HG03432 (cell line): ENCODE results near the gene KCNIP1.

Experiments
- ATAC-seq: cut with Tn5 transposase; IDR thresholded peaks from one replicate; pipeline ENCODE4 v1.9.1; 2021; ENCODE audit warnings: mild to moderate bottlenecking, moderate library complexity; ENCODE audit not compliant: unreplicated experiment

The KCNIP1 gene

DNA sequence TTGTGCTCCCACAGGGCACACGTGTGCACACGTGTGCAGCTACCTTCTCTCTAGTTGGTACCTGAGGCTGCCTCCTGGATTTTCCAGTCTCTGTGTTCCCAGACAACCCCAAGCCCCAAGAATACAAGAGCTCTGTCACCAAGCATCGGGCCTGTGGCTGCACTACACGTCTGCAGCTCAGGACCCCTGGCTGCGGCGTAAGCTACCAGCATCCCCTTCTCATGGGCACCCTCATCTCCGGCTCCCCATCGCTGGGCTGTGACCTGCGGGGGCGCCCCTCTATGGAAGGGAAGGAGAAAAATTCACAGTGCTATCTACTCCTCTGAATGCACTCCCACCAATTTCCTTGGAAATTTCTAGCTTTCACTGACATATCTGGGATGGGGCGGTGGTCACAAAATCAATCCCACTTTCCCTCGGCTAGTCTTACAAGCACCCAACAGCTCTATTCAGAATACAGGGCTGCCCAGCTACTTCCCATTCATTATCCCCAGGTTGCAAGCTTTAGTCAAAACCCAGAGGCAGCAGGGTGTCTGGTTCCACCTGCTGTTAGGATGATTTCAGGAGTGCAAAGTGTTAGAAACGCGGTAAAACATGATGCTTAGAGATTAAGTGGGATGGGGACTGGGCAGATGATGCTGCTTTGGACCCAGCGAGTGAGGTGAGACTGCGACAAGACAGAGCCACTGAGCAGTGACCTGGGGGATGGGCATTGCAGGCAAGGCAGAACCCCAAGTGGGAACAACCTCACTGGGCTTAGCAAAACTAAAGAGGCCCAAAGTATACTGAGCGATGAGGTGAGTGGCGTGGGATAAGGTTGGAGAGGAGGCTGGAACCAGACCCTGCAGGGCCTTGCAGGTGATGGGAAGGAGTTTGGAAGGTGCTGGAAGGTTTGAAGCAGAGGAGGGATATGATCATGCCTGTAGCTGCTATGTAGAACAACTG is 121.7 kb downstream of the KCNIP1 start:
- no peak for ATAC-seq

DNA sequence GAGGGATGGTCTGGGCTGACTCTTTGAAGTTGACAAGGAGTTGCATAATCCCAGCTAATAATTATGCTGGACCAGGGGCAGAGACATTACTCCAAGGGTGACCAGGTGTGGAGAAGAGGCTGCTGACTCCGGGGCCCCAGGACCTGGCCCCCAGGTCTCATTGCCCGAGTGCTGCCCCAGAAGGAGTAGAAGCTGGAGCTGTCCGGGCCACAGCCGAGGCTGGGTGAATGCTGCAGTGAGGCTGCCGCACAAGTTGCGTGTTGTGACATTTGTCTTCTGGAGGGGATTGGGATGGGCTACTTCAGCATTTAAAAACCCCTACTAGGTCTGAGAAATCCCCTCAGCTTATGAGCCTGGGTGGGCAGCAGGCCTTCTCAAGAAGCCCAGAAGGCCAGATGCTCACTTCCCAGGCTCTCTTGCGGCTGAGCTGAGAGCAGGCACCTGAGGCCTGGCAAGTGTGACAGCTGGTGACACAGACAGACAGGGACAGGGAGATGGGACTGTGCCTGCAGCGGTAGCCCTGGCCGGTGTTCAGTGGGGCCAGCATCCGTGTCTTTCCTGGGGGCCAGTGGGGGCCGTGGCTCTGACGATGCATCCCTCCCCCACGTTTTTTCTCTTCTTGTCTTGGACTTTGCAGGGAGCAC is 122.8 kb downstream of the KCNIP1 start:
- no peak for ATAC-seq

DNA sequence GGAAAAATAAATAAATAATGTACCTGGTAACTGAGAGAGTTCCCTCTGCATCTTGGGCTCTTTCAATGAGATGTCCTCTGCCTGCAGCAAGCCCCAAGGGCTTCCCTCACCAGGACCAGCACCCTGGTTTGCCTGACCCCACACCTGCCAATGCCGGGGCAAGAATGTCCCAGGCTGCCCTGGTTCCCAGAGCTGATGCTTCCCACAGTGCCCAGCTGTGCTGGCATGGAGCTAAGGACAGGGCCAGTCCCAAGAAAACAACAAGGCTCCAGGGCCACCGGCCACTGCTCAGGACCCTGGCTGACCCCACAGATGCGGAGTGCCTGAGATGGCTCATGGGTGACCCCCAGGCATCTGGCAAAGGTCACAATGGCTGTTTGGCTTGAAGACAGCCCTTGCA is 123.5 kb downstream of the KCNIP1 start:
- no peak for ATAC-seq

DNA sequence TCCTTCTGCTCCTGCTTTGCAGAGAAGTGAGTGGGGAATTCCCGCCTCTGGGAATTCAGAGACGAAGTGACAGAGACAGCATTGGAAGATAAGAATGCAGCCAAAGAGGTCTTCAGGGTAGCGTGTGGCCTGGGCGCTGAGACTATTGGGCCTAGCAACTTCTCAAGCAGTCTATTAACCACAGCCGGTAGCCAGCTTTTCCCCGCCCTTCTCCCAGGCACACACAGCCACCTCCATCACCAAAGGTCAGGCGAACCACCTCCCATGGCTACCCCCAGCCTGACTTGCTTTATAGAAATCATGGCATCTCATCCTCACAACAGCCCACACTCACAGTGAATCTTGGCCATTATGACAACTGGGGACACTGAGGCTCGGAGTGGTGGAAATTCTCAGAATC is 124.2 kb downstream of the KCNIP1 start:
- no peak for ATAC-seq

DNA sequence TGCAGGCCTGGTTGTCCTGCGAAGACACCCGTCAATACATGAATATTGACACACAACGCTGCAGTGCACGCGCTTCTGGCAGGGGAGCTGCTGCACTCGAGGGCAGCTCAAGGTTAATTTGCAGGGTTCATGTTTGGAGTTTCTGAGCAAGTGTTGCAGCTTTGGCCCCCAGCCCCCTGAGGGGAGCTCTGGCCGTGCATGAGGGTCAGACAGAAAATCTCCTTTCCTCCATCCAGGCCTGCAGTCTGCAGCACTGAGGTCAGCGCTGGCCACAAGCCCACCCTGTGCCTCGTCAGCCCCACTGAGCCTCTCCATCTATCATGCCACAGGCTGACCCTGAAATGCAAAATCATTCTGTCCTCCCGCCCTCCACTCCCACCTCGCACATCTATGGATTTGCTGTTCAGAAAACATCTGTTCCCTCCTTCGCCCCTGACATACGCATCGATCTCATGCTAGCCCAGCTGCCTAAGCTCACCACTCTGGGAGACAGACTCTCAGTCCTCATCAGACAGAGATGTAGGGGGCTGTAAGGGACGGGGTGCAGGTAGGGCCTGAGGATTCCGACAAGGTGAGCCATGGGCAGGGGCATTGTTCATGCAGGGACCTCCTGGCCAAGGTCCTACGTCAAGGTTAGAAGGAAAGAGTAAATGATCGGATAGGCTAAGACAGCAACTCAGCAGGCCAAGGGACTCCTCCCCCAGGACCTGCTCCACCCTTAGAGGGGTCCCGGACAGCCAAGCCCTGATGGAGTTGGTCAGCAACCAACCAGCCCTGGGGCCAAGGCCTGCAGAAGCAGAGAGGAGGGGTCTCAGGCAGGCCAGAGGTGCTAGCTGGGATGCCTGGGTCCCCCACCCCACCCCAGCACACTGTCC is 125.1 kb downstream of the KCNIP1 start:
- no peak for ATAC-seq

DNA sequence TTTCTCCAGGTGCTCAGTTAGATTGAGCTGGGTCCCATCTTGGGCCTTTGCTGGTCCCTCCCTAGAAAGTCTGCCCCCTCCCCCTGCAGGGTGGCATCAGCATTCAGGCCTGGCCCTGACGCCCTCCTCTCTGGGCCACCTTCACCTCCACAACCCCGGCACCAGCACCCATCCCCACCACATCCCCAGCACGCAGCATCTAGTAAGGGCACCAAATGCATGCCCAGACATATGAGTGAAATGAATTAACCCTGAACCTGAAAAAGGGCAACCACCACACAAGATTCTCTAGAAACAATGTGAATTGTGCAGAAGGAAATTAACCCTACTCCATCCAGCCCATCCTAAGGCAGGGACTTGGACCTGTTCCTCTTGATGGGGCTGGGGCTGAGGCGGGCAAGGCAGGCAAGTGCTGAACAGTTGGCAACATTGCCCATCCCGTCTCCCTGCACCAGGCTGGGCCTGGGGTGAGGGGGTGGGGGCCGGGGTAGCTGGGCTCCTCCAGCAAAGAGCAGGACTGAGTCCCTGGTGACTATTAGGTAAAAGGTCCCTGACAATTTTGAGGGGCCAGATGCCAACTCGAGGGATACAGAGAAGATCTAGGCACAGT is 125.9 kb downstream of the KCNIP1 start:
- ATAC-seq: no peak

DNA sequence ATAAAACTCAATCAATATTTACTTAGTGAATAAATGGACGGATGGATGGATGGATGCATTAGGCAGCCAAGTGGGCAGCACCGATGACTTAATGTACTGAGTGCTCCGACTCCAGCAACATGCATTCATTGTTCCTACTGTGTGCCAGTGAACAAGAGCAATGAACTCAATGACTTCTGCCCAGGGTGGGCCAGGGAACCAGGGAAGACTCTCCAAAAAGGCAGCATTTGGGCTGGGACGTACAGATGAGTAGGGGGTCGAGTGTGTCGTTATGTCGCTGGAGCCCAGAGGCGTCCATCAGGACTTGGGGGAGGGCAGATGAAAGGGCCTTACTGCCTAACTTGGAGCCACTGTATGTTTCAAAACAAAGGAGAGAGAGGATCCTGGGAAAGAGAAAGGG is 126.4 kb downstream of the KCNIP1 start:
- no peak for ATAC-seq

DNA sequence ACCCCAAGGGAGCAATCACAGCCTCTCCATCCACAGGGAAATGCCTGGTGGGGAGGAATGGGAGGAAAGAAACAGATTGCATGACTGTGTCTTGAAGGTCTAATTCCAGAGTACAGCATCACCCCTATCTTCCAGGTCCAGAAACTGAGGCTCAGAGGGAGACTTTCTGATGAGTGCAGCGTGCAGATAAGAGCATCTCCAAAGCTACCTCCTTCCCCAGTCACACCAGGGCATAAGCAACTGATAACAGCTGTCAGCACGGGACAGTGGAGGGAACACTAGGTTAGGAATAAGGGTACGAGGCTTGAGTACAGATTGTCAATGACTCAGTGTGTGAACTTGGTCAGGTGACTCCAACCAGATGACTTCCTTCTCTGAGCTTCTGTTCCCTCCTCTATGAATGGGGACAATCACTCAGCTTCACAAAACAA is 126.9 kb downstream of the KCNIP1 start:
- ATAC-seq: no peak

DNA sequence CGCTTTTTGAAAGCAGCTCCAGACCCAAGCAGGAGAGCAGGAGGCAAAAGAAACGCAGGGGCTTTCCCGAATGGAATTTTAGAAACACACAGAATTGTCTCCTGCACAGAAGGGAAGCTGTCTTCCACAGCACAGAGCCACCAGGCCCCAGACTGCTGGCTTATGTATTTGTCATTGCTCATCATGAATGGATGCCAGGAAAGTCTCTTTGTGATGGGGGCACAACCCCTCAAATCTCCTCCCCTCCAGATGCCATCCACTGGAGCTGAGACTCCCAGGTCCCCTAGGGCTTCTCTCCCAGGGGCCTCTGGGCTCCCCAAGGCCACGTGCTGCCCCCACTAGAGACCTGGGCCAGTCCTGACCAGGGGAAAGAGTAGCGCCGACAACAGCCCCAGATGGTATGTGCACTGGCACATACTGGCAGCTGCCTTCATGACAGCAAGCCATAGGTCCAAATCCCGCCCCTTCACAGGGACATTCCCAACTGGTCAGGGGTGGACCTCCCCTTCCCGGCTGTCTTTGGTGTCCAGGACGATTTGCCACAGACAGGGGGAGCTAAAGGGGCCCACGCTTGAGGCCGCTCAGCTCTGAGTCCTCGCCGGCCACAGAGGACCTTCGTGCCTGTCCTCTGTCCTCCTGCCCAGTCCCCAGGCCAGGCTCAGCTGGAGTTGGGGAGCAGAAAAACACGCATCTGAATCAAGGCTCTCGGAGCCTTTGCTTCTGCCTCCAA is 127.8 kb downstream of the KCNIP1 start:
- no peak for ATAC-seq

DNA sequence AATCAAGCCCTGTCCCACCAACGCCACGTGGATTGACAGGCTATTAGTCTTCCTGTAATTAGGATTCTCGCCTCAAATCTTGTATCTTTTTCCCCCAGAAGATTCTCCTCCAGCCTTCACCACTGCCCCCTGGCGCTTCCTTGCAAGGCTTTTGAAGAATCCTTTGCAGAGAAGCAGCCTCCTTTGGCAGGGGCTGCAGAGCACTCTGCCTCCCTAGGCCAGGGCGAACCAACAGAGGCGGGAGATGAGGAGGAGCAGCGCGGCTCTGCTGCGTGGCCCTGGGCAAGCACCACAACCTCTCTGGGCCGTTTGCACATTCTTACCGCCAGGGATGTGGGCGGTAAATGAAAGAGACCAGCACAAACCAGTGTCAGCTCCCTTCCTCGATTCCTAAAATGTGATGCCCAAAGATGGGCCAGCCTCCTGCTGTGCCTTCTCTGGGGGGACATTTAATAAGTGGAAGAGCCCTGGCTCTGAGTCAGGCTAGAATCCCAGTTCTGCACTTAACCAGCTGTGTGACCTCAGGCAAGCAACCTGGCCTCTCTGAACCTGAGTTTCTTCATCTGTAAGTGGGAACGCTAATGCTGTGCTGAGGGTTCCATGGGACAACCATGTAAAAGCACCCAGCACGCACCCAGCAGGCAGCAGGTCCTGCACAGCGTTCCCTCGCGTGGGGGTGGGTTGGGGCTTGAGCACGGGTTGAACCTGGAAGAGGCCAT is 128.6 kb downstream of the KCNIP1 start:
- ATAC-seq: no peak

DNA sequence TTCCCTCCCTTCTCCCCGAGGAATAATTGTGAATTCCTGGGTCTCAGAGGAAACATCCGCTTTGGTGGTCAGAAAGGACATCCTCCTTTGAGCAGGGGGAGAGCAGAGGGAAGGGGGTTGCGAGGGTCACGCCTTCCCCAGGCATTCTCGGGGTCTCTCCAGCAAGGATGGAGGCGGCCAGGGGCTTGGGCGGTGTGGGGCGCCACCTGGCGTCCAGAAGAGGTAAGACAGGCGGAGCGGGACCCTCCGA is 129.1 kb downstream of the KCNIP1 start:
- ATAC-seq: peak; percentile 66

DNA sequence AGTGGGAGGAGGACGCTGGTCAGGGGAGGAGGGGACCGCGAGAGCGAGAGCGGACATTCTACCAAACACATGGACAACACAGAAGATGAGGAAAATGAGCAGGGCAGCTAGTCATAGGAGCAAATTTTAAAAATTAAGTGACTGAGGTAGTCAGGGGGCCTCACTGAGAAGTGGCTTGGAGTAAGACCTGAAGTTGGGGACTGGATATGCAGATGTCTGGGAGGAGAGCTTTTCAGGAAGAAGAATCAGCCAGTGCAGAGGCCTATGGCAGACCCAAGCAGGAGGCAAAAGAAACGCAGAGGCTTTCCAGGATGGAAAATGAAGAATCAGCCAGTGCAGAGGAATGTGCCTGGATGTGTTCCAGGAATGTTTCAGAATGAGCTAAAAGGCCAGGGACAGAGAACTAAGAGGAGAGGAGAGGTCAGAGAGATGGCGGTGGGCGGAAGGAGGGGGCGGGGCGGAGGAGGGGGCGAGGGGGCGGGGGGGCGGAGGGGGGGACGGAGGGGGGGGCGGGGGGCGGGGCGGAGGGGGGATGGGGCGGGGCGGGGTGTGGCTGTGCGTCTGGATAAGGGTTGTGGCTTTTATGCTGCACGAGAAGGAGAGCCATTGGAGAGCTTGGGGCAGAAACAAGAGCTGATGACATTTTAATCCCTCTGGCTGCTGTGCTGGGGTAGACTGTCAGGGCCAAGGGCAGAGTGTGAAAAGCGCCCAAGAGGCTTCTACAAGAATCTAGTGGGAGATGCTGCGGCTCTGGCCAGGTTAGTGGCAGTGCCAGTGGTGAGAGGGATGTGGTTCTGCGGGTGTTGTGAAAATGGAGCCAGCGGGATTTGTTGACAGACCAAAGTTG is 129.6 kb downstream of the KCNIP1 start:
- no peak for ATAC-seq

DNA sequence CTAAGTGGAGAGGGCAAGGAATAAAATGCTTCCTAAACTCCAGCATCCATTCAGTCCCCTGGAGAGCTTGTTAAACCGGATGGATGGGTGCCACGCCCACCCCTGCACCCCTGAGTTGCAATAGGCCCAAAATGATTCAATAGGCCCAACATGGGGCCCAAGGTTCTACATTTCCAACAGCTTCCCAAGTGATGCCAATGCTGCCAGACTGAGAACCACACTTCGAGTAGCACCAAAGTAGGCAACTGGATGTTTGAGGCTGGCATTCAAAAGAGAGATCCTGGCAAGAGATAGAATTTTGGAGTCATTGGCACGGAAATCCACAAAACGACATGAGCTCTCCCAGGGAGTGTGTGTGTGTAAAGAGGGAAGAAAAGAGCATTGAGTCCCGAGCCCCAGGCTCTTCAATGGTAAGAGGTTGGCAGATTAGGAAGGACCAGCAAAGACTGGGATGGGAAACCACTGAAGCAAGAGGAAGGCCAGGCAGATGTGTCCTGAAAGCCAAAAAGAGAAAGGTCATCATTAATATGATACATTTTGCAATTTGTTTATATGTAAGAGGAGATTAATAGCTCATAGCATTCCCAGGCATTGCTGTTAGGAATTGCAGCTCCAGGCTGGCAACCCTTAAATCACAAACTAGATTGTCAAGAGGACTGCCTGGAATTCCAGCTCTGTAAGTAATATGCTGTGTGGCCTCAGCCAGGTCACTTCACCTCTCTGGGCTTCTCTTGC is 130.6 kb downstream of the KCNIP1 start:
- ATAC-seq: no peak

DNA sequence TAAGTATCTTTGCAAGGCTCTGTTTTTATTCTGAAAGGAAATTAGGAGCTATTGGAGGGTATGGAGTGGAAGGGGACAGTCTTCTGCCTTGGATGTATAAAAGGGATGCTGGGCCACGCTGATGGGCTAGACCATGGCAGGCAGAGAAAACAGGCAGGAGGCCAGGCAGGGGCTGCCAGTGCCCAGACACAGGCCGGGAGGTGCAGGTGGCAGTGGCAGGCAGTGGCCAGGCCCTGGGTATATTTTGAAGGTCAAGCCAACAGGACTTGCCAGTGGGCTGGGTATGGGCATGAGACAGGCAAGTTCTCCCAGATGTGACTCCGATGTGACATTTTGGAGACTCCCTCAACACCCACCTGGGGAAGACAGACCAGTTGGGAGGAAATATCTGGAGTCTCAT is 131.9 kb downstream of the KCNIP1 start:
- no peak for ATAC-seq

DNA sequence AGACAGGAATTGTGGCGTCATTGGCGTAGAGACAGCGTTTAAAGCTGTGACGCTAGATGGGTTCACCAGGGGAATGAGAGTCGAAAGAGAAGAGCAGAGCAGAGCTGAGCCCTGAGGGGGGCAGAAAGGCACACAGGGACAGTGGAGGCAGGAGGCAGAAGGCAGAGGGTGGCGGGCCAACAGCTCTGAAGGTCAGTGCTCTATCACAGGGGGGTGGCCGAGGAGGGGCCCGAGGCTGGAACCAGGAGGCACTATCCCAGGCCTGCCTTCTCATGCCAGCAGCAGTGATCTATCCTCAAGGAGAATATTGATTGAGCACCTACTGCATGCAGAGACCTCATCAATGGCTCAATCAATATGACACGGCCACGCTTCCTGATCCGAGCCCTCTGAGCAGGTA is 132.4 kb downstream of the KCNIP1 start:
- no peak for ATAC-seq

DNA sequence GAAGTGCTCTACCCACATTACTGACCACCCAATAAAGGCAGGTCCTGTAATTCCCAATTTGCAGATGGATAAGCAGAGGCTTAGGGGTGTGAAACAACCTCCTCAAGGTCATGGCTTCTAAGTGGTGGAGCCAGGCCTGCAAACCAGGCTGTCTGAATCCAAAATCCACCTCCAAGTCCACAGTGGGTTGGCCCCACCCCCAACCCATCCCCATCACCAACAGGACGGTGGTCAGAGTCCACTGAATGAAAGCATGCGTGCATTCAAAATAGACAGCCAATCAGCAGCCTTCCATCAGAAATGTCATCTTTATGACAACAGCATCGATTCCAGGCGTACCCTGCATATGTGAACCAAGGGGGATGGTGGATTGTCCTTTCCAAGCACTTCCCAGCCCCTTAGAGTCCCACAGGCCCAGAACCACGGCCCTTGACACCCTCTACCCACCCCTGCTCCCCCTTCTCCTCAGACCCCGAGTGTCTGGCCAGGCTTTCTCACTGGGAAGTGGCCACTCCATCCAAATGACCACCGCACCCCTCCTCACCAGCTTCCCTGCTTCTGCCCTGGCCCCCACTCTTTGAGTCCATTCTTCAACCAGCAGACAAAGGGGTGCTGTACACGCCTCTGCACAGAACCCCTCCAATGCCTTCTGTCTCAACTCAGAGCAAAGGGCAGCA is 133.1 kb downstream of the KCNIP1 start:
- no peak for ATAC-seq

DNA sequence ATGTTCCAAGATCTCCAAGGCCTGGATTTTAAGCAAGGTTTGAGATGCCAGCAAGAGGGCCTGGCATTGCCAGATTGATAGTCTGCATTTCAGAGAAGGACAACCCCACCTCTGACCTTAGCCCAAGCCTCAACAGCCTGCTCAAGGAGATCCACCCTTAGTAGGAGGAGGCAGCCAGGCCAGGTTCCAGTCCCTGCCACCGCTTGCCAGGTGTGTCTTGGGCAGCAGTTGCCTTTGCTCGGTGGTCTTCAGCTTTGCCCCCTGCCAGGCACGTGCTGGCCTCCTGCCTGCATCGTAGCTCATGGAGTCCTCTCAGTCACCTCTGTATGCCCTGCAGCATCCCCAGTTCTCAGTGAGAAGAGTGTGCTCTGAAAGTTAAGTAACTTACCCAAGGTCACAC is 134.2 kb downstream of the KCNIP1 start:
- ATAC-seq: no peak
